Skeletal muscle cell (primary cell): ENCODE measurements around the gene CWC27.
A peak's percentile ranks its signal among the peaks of the same experiment; 100 is the strongest.

Source experiments
- DNase-seq: peaks from one replicate; pipeline ENCODE4 v3.0.0-alpha.2; 2010; ENCODE audit warnings: low read depth
- H3K4me3 ChIP-seq: 2 replicates; pipeline ENCODE4 v1.5.1; 2011; ENCODE audit warnings: low read depth, mild to moderate bottlenecking, control low read depth, low read length, moderate library complexity

CWC27 gene

GRCh38 chr5:65020492-65020891, 251.8 kb downstream of the CWC27 start:
- DNase-seq = peak; percentile 28
- H3K4me3 ChIP-seq = no peak overlapping the region

GRCh38 chr5:65021527-65022226, 252.9 kb downstream of the CWC27 start:
- no peak for DNase-seq
- H3K4me3 ChIP-seq = no peak overlapping the region

DNA sequence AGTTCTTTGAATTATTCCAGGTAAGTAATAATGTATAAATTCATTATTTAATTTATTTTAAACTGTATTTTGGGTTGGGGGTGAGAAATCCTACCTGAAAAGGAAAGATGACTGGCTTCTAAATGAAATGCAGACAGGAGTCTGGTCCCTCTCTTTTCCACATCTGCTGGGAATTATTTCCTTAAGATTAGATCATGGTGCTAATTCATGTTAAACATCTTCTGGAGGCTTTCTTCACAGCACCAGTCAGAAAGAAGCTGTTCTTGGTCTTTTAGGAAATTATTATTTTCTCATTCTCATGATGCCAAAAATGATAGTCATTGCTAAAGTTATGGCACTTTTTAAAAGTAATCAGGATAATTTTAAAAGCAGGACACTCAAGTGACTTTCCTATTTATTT, 254.2 kb downstream of the CWC27 start:
- no peak for DNase-seq
- no peak overlapping the region for H3K4me3 ChIP-seq

GRCh38 chr5:65024681-65025080, 256.0 kb downstream of the CWC27 start:
- no peak for DNase-seq
- H3K4me3 ChIP-seq = no peak overlapping the region

DNA sequence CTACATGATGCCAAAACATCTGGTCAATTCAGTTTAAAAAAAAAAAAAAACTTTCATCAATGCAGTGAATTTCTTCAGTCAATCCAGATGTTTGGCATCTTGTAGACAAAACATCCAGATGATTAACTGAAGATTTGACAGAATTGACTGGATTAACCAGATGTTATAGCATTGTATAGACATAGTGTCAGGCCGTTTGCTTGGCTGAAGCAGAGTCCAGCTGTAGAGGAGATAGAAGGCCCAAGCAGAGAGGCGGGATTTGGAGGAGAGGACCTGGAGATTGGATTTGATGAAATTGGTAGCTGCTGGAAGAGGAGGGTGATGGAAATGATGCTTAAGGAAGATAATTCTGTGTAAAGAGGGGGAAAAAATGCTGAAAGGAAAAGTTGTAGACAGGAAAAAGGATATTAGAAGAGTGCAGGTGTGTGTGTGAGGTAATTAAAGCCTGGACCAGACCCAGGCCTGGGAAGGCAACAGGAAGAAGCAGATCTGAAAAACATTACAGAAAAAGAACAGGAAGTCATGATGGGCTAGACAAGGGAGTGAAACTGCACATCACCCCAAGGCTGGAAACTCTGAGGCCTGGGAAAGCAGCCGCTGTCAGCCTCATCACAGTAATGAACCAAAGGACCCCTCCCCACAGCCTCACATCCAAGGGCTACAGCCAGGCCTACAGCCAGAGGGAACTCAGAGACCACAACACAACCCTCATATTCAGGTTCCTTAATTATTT, 258.3 kb downstream of the CWC27 start:
- DNase-seq = no peak
- no peak overlapping the region for H3K4me3 ChIP-seq

- no peak for DNase-seq
- no peak overlapping the region for H3K4me3 ChIP-seq
Measured at GRCh38 chr5:65029178-65029577, 260.4 kb downstream of the CWC27 start.

- no peak overlapping the region for H3K4me3 ChIP-seq
- DNase-seq = no peak
Measured at GRCh38 chr5:65030056-65030455, 261.3 kb downstream of the CWC27 start.

GRCh38 chr5:65032250-65032649, 263.5 kb downstream of the CWC27 start:
- no peak overlapping the region for H3K4me3 ChIP-seq
- DNase-seq = peak; percentile 99

- DNase-seq = peak; percentile 44
Measured at GRCh38 chr5:65034029-65034812, 265.5 kb downstream of the CWC27 start.

GRCh38 chr5:65034813-65035209, 266.1 kb downstream of the CWC27 start:
- peak overlapping the region; percentile 56 for H3K4me3 ChIP-seq
- DNase-seq = no peak

More at GRCh38 chr5:65034029-65034812, 265.5 kb downstream of the CWC27 start:
- H3K4me3 ChIP-seq = no peak overlapping the region

GRCh38 chr5:65035211-65036206, 266.8 kb downstream of the CWC27 start:
- DNase-seq = peak; percentile 91
- peak overlapping the region; percentile 56 for H3K4me3 ChIP-seq

DNA sequence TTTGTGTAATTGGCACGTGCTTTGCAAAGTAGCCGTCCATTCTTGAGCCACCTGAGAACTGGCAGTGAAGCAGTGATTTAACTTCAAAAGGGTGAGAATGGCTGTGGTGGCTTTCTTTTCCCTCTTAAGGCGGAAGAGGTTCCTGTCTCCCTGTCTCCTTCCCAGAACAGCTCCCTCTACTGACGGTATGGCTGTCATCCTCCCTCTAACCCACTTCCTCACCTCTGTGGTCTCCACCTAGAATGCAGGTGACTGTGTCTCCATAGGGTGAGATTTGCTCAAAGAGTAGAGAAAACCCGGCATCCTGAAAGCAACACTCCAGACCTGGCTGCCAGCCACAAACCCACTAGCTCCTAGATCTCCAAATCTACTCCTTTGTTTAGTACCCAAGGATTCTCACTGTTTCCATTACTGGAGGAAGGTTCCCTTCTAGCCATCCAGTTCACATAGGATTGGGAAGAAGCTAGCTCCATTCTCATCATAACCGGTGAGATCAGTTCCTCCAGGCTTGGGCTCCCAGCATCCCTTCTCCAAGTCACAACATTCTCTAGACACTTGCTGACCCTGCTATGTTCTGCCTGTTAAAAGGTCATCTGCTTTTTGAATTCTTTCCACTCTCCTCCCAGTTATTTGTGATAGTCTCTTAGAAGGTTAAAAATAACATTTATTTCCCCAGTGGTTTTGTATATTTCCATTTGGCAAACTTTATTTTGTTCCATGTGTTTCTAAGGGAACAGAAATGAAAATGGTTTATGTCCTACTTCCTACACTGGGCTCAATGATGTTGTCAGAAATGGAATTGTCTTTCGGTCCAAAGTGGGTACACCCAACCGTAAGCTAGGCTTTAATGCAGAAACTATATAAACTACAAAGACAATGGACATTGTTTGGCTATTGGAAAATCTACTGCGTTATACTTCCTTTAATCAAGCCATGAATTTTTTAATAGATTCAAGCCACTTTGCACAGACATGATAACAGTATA, 269.4 kb downstream of the CWC27 start:
- no peak for DNase-seq
- H3K4me3 ChIP-seq = no peak overlapping the region

GRCh38 chr5:65041296-65042158, 272.8 kb downstream of the CWC27 start:
- DNase-seq = peak; percentile 39
- no peak overlapping the region for H3K4me3 ChIP-seq

DNA sequence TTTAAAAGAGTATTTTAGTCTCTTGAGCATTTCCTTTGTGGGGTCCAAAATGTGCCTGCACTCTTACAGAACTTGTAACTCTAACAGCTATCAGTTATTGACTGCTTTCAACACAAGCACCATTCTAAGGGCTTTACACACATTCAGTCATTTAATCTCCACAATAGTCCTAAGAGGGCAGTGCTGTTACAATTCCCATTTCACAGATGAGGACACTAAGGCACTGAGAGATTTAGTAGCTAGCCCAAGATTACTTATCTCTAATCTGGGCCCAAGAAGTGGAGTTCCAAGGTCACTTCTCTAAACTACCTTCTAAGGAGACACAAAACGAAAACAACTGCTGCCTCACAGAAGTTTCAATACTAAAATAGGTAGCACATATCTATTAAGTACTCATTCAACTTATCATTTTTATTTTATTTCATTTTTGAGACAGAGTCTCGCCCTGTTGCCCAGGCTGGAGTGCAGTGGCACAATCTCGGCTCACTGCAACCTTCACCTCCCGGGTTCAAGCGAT, 275.2 kb downstream of the CWC27 start:
- H3K4me3 ChIP-seq = no peak overlapping the region
- DNase-seq = no peak

- no peak for DNase-seq
- H3K4me3 ChIP-seq = no peak overlapping the region
Measured at GRCh38 chr5:65047225-65047624, 278.5 kb downstream of the CWC27 start.

GRCh38 chr5:65047948-65048690, 279.4 kb downstream of the CWC27 start:
- no peak for DNase-seq
- no peak overlapping the region for H3K4me3 ChIP-seq
